Trophoblast cell (in vitro differentiated cells and primary cell): ENCODE data around the gene DOK5.

Experiments used
- DNase-seq, 2 donors: peaks; one replicate each; pipeline ENCODE4 v3.0.0-alpha.2; 2016
- H2AFZ ChIP-seq: 2 replicates; pipeline ENCODE4 v1.6.1; 2013; ENCODE audit warnings: low read length, moderate library complexity, mild to moderate bottlenecking; ENCODE audit not compliant: insufficient read depth, poor library complexity
- H2AK5ac ChIP-seq: 2 replicates; pipeline ENCODE4 v1.6.1; 2013; ENCODE audit warnings: mild to moderate bottlenecking, low read length
- H2BK120ac ChIP-seq: 2 replicates; pipeline ENCODE4 v1.6.1; 2013; ENCODE audit warnings: low read length, mild to moderate bottlenecking, moderate library complexity; ENCODE audit not compliant: insufficient read depth, poor library complexity
- H2BK12ac ChIP-seq: 2 replicates; pipeline ENCODE4 v1.6.1; 2013; ENCODE audit warnings: mild to moderate bottlenecking, low read length, moderate library complexity
- H2BK5ac ChIP-seq: 2 replicates; pipeline ENCODE4 v1.6.1; 2013; ENCODE audit warnings: low read length, low read depth, moderate library complexity, mild to moderate bottlenecking; ENCODE audit not compliant: poor library complexity
- H3K14ac ChIP-seq: 2 replicates; pipeline ENCODE4 v1.6.1; 2013; ENCODE audit warnings: mild to moderate bottlenecking, low read length
- H3K18ac ChIP-seq: 2 replicates; pipeline ENCODE4 v1.6.1; 2013; ENCODE audit warnings: mild to moderate bottlenecking, low read length
- H3K23ac ChIP-seq: 2 replicates; pipeline ENCODE4 v1.6.1; 2013; ENCODE audit warnings: low read length
- H3K27ac ChIP-seq: 2 replicates; pipeline ENCODE4 v1.5.1; 2013; ENCODE audit warnings: low read depth, mild to moderate bottlenecking, inconsistent platforms, low read length, moderate library complexity
- H3K27me3 ChIP-seq: 2 replicates; pipeline ENCODE4 v1.6.1; 2013; ENCODE audit warnings: inconsistent platforms, mild to moderate bottlenecking, low read length, moderate library complexity; ENCODE audit not compliant: insufficient read depth
- H3K36me3 ChIP-seq, 2 experiments: 1 replicate in 1 of 2; 2 replicates in 1 of 2; pipeline ENCODE4 v1.6.1; 2013; ENCODE audit warnings: low read length in 2 of 2, mild to moderate bottlenecking in 2 of 2, moderate library complexity in 1 of 2; ENCODE audit not compliant: insufficient read depth in 2 of 2, control insufficient read depth in 1 of 2
- H3K4ac ChIP-seq: 2 replicates; pipeline ENCODE4 v1.6.1; 2013; ENCODE audit warnings: low read depth, mild to moderate bottlenecking, low read length, moderate library complexity
- H3K4me1 ChIP-seq, 2 experiments: 1 replicate in 1 of 2; 2 replicates in 1 of 2; pipeline ENCODE4 v1.6.1; 2013; ENCODE audit warnings: low read length in 2 of 2, mild to moderate bottlenecking in 2 of 2, moderate library complexity in 1 of 2; ENCODE audit not compliant: insufficient read depth in 2 of 2, control insufficient read depth in 1 of 2
- H3K4me2 ChIP-seq: 2 replicates; pipeline ENCODE4 v1.6.1; 2013; ENCODE audit warnings: inconsistent platforms, mild to moderate bottlenecking, low read length, moderate library complexity
- H3K4me3 ChIP-seq: 2 replicates; pipeline ENCODE4 v1.5.1; 2013; ENCODE audit warnings: mild to moderate bottlenecking, low read depth, low read length, inconsistent platforms
- H3K79me1 ChIP-seq: one replicate; pipeline ENCODE4 v1.6.1; 2013; ENCODE audit warnings: low read length
- H3K79me2 ChIP-seq: 2 replicates; pipeline ENCODE4 v1.6.1; 2013; ENCODE audit warnings: low read length, mild to moderate bottlenecking; ENCODE audit not compliant: control insufficient read depth, insufficient read depth, poor library complexity
- H3K9ac ChIP-seq: 2 replicates; pipeline ENCODE4 v1.6.1; 2013; ENCODE audit warnings: mild to moderate bottlenecking, low read length
- H3K9me3 ChIP-seq: 2 replicates; pipeline ENCODE4 v1.6.1; 2013; ENCODE audit warnings: low read depth, mild to moderate bottlenecking, control low read depth, inconsistent platforms, low read length; ENCODE audit not compliant: insufficient read depth
- H4K12ac ChIP-seq: 2 replicates; pipeline ENCODE4 v1.6.1; 2013; ENCODE audit warnings: low read depth, mild to moderate bottlenecking, low read length, moderate library complexity
- H4K8ac ChIP-seq: 2 replicates; pipeline ENCODE4 v1.6.1; 2013; ENCODE audit warnings: low read depth, mild to moderate bottlenecking, low read length, moderate library complexity
- H4K91ac ChIP-seq: one replicate; pipeline ENCODE4 v1.6.1; 2013; ENCODE audit warnings: low read depth, mild to moderate bottlenecking, low read length, moderate library complexity
- WGBS: extraction: QIAGEN DNeasy Blood & Tissue Kit; methylation state at CpG from one replicate; pipeline ENCODE4 v1.1.7; 2013; ENCODE audit warnings: missing lambda C conversion rate; ENCODE audit not compliant: insufficient read length, insufficient coverage; ENCODE audit errors: extremely low coverage; 5-methylcytosine and 5-hydroxymethylcytosine counted together

Gene DOK5

GRCh38 chr20:54570561-54570960 is 95.2 kb downstream of the DOK5 start:
- Histone ChIP-seq H4K8ac (no peak overlapping the region), H3K79me2 (no peaks in the 10 kb centered on the region), H3K4me1 (no peaks in the 10 kb centered on the region), H2AK5ac (no peak overlapping the region), H3K4me2 (no peak overlapping the region), H3K4ac (no peak overlapping the region), H3K23ac (no peak overlapping the region), H3K27me3 (no peaks in the 10 kb centered on the region), H3K4me3 (no peak overlapping the region), H3K9me3 (no peaks in the 10 kb centered on the region), H2AFZ (no peak overlapping the region), H2BK12ac (no peak overlapping the region), H3K36me3 (no peaks in the 10 kb centered on the region), H3K27ac (no peak overlapping the region), H3K9ac (no peak overlapping the region), H4K91ac (no peak overlapping the region), H3K18ac (no peak overlapping the region), H4K12ac (no peak overlapping the region), H2BK120ac (no peak overlapping the region), H2BK5ac (no peak overlapping the region), H3K79me1 (no peaks in the 10 kb centered on the region), H3K14ac (no peak overlapping the region)
- no peak for DNase-seq
- no CpG with 5 or more reads among the region's 2 CpGs for WGBS

GRCh38 chr20:54572665-54573435 is 97.5 kb downstream of the DOK5 start:
- no peak overlapping the region for H2BK12ac ChIP-seq
- no peak overlapping the region for H3K4me2 ChIP-seq
- no peak overlapping the region for H2AK5ac ChIP-seq
- H3K23ac ChIP-seq: no peak overlapping the region
- no peaks in the 10 kb centered on the region for H3K79me1 ChIP-seq
- H2BK120ac ChIP-seq: no peak overlapping the region
- no peaks in the 10 kb centered on the region for H3K9me3 ChIP-seq
- no peak for DNase-seq
- no peak overlapping the region for H2AFZ ChIP-seq
- no peak overlapping the region for H3K9ac ChIP-seq
- no peaks in the 10 kb centered on the region for H3K79me2 ChIP-seq
- H3K14ac ChIP-seq: no peak overlapping the region
- no peak overlapping the region for H3K27ac ChIP-seq
- no peak overlapping the region for H3K18ac ChIP-seq
- H4K8ac ChIP-seq: no peak overlapping the region
- no peaks in the 10 kb centered on the region for H3K36me3 ChIP-seq
- H3K4me3 ChIP-seq: no peak overlapping the region
- no peaks in the 10 kb centered on the region for H3K4me1 ChIP-seq
- no peak overlapping the region for H3K4ac ChIP-seq
- H4K12ac ChIP-seq: no peak overlapping the region
- H4K91ac ChIP-seq: no peak overlapping the region
- H3K27me3 ChIP-seq: no peaks in the 10 kb centered on the region
- no peak overlapping the region for H2BK5ac ChIP-seq
- WGBS: no CpG with 5 or more reads among the region's 8 CpGs

DNA sequence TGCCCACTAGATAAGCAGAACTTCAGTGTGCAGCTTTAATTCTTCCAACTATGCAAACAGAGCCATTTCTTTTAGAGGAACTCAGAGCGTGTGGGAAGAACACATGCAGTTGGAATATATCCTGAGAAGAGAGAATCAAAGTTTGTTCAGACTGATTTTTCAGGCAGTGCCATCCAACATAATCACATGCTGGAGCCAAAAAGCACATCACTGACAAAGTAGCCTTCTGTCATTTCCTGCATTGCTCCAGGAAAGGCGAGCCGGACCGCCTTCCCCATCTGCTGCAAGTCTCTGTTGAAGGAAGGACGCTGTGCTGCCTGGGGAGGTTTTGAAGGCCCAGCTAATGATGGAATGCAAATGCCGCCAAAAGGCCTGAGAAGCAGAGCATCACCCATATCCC is 98.4 kb downstream of the DOK5 start:
- DNase-seq: peak in 1 of 2 donors; percentile 30
- H4K91ac ChIP-seq: no peak overlapping the region
- H2AK5ac ChIP-seq: no peak overlapping the region
- no peak overlapping the region for H2BK5ac ChIP-seq
- H4K8ac ChIP-seq: no peak overlapping the region
- H3K27me3 ChIP-seq: no peaks in the 10 kb centered on the region
- H3K79me2 ChIP-seq: no peaks in the 10 kb centered on the region
- H3K4me1 ChIP-seq: no peaks in the 10 kb centered on the region
- no peaks in the 10 kb centered on the region for H3K36me3 ChIP-seq
- WGBS: no CpG with 5 or more reads among the region's 6 CpGs
- no peaks in the 10 kb centered on the region for H3K79me1 ChIP-seq
- H3K9ac ChIP-seq: no peak overlapping the region
- no peak overlapping the region for H2BK120ac ChIP-seq
- no peaks in the 10 kb centered on the region for H3K9me3 ChIP-seq
- H3K18ac ChIP-seq: no peak overlapping the region
- no peak overlapping the region for H3K4me2 ChIP-seq
- H3K4ac ChIP-seq: no peak overlapping the region
- H3K23ac ChIP-seq: no peak overlapping the region
- H4K12ac ChIP-seq: no peak overlapping the region
- no peak overlapping the region for H2AFZ ChIP-seq
- H3K27ac ChIP-seq: no peak overlapping the region
- H2BK12ac ChIP-seq: no peak overlapping the region
- H3K14ac ChIP-seq: no peak overlapping the region
- H3K4me3 ChIP-seq: no peak overlapping the region

DNA sequence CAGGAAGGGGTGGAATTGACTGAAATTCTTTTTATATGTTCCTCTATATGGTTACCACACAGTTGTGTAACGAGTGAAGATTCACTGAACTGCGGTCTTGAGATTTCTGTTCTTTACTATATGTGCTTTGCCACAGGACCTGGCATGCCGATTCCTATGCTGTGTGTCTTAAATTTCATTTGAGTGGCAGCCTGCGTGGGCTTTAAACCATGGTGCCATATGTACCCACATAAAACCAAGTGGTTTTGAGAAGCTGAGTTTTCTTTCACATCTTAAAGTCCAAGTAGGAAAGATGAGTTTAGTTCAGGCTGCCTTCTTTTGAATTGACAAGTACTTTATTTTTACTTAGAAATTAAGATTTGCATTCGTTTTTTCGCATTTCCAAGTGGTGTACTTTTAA is 101.1 kb downstream of the DOK5 start:
- no peaks in the 10 kb centered on the region for H3K27me3 ChIP-seq
- H2BK5ac ChIP-seq: no peak overlapping the region
- H2BK12ac ChIP-seq: no peak overlapping the region
- H2BK120ac ChIP-seq: no peak overlapping the region
- no peak overlapping the region for H3K14ac ChIP-seq
- H3K79me2 ChIP-seq: no peaks in the 10 kb centered on the region
- H3K79me1 ChIP-seq: no peaks in the 10 kb centered on the region
- H3K36me3 ChIP-seq: no peaks in the 10 kb centered on the region
- H4K91ac ChIP-seq: no peak overlapping the region
- no peak overlapping the region for H3K4me2 ChIP-seq
- H3K4me3 ChIP-seq: no peak overlapping the region
- no CpG with 5 or more reads among the region's 6 CpGs for WGBS
- no peak overlapping the region for H3K4ac ChIP-seq
- no peak overlapping the region for H3K23ac ChIP-seq
- H3K4me1 ChIP-seq: no peaks in the 10 kb centered on the region
- DNase-seq: no peak
- H4K12ac ChIP-seq: no peak overlapping the region
- H2AK5ac ChIP-seq: no peak overlapping the region
- H3K18ac ChIP-seq: no peak overlapping the region
- no peak overlapping the region for H2AFZ ChIP-seq
- no peak overlapping the region for H3K27ac ChIP-seq
- H4K8ac ChIP-seq: no peak overlapping the region
- no peak overlapping the region for H3K9ac ChIP-seq
- H3K9me3 ChIP-seq: no peaks in the 10 kb centered on the region
